K562 (cell line): ENCODE results near the gene CST9L. TPM values are rescaled to one million over a fixed set of nuclear protein-coding genes. Genes with fewer than 3 reads are reported as not detected.

Source experiments
- ATAC-seq: fragments of 200-7000 bp; cut with Tn5 transposase; 3 replicates; pipeline ENCODE4 v1.9.1; 2020; ENCODE audit warnings: moderate library complexity
- BruUV-seq: library from RNA; stranded (reverse); fragments of 400-500 nt; replicated peaks from 2 replicates; lab custom pipeline; 2021; lab: Mats Ljungman, UMichigan
- CTCF ChIA-PET: fragments of 300-600 bp; formaldehyde crosslinking; extraction: SDS; loops from one replicate; lab custom pipeline; 2021; ENCODE audit warnings: low intra/inter-chr PET ratio; lab: Yijun Ruan, JAX
- POLR2A ChIA-PET: fragments of 300-600, 350-650 bp; sonication (Branson Sonifier 250); formaldehyde crosslinking; extraction: SDS; loops from one replicate; lab custom pipeline; 2021; ENCODE audit warnings: antibody characterized with exemption, inconsistent platforms; lab: Yijun Ruan, JAX
- DNase-seq, 4 experiments: peaks; one replicate each; pipeline versions ENCODE4 v3.0.0 to v3.0.0-alpha.2; 2011 to 2018; ENCODE audit warnings: low spot score in 3 of 4, mixed read lengths in 3 of 4; ENCODE audit errors: extremely low read depth in 1 of 4
- FAIRE-seq: peaks from 2 replicates; lab custom pipeline; 2011; peaks lifted over from hg19 to GRCh38; lab: Jason Lieb, UNC
- H2AFZ ChIP-seq: 2 replicates; pipeline ENCODE4 v1.6.0; 2011; ENCODE audit warnings: low read depth, low read length, control low read depth, inconsistent platforms
- H3K27ac ChIP-seq: fragments of 200-600 bp; 3 replicates; pipeline ENCODE4 v1.8.0; 2011; ENCODE audit warnings: low read depth, mild to moderate bottlenecking, control low read depth, inconsistent platforms, low read length, moderate library complexity, mixed read lengths; ENCODE audit errors: extremely low read depth
- H3K27me3 ChIP-seq, 2 experiments: fragments of 300-600 bp in 1 of 2; 2 replicates in 1 of 2; 3 replicates in 1 of 2; pipeline versions ENCODE4 v1.6.0 to v1.8.0; 2011; ENCODE audit warnings: inconsistent platforms in 2 of 2, low read length in 2 of 2, mild to moderate bottlenecking in 1 of 2, mixed read lengths in 1 of 2, moderate library complexity in 1 of 2; ENCODE audit not compliant: control insufficient read depth in 2 of 2, insufficient read depth in 2 of 2
- H3K36me3 ChIP-seq: fragments of 300-600 bp; 3 replicates; pipeline ENCODE4 v1.8.0; 2011; ENCODE audit warnings: mild to moderate bottlenecking, low read length, inconsistent platforms; ENCODE audit not compliant: control insufficient read depth, insufficient read depth
- H3K4me1 ChIP-seq, 2 experiments: fragments of 200-600 bp in 1 of 2; replicated peaks in 1 of 2; 2 replicates in 1 of 2; 3 replicates in 1 of 2; pipeline versions ENCODE4 v1.5.1 to v1.8.0; 2011; ENCODE audit warnings: inconsistent platforms in 2 of 2, low read length in 2 of 2, mild to moderate bottlenecking in 1 of 2, mixed read lengths in 1 of 2, moderate library complexity in 1 of 2; ENCODE audit not compliant: control insufficient read depth in 2 of 2, insufficient read depth in 2 of 2
- H3K4me2 ChIP-seq: 2 replicates; pipeline ENCODE4 v1.6.1; 2011; ENCODE audit warnings: low read length, control low read depth, inconsistent platforms, mixed read lengths; ENCODE audit not compliant: insufficient read depth
- H3K4me3 ChIP-seq: fragments of 200-600 bp; sonication (generic), shearing (Covaris generic); 2 replicates; pipeline ENCODE4 v1.5.1; 2016; ENCODE audit warnings: control low read depth, inconsistent platforms
- H3K79me2 ChIP-seq: fragments of 200-600 bp; 3 replicates; pipeline ENCODE4 v1.8.0; 2011; ENCODE audit warnings: low read length, inconsistent platforms; ENCODE audit not compliant: control insufficient read depth, insufficient read depth
- H3K9ac ChIP-seq, 2 experiments: 2 replicates each; pipeline versions ENCODE4 v1.6.0 to v1.6.1; 2011; ENCODE audit warnings: low read depth in 2 of 2, low read length in 2 of 2, control low read depth in 1 of 2, inconsistent platforms in 1 of 2, mild to moderate bottlenecking in 1 of 2, mixed read lengths in 1 of 2; ENCODE audit not compliant: insufficient read depth in 1 of 2
- H3K9me1 ChIP-seq: one replicate; pipeline ENCODE4 v1.6.0; 2011; ENCODE audit warnings: inconsistent platforms, mild to moderate bottlenecking, low read length, moderate library complexity; ENCODE audit not compliant: control insufficient read depth, insufficient read depth
- H3K9me3 ChIP-seq: replicated peaks from 2 replicates; pipeline ENCODE4 v1.5.1; 2011; ENCODE audit warnings: low read depth, low read length, inconsistent platforms; ENCODE audit not compliant: control insufficient read depth, insufficient read depth
- H4K20me1 ChIP-seq: replicated peaks from 2 replicates; pipeline ENCODE4 v1.6.1; 2011; ENCODE audit warnings: low read length, inconsistent platforms, mixed read lengths; ENCODE audit not compliant: control insufficient read depth, insufficient read depth
- ATF3 ChIP-seq, 2 experiments: fragments of 450-650 bp in 1 of 2; sonication (generic) in 1 of 2; formaldehyde crosslinking in 1 of 2; IDR thresholded peaks in 1 of 2; conservative IDR thresholded peaks in 1 of 2; 2 replicates each; pipeline versions ENCODE4 v1.6.1 to v1.8.1; 2016 to 2023; ENCODE audit warnings: mild to moderate bottlenecking in 2 of 2, moderate library complexity in 2 of 2, inconsistent platforms in 1 of 2, missing genetic modification reagents in 1 of 2
- COPS2 ChIP-seq: fragments of 450-650 bp; conservative IDR thresholded peaks from 2 replicates; pipeline ENCODE4 v1.6.1; 2016; ENCODE audit warnings: mild to moderate bottlenecking, moderate library complexity
- E2F4 ChIP-seq: sonication (generic); formaldehyde crosslinking; IDR thresholded peaks from 2 replicates; pipeline ENCODE4 v1.8.0; 2022; ENCODE audit warnings: mild to moderate bottlenecking, low read depth, missing genetic modification reagents
- GATAD2B ChIP-seq: fragments of 450-650 bp; IDR thresholded peaks from 2 replicates; pipeline ENCODE4 v1.6.1; 2017; ENCODE audit warnings: mild to moderate bottlenecking, borderline replicate concordance
- KDM1A ChIP-seq, 2 experiments: fragments of 450-650 bp; IDR thresholded peaks; 2 replicates each; pipeline ENCODE4 v1.6.1; 2016; ENCODE audit warnings: mild to moderate bottlenecking in 2 of 2
- MEF2A ChIP-seq: IDR thresholded peaks from 2 replicates; pipeline ENCODE4 v1.6.1; 2011; ENCODE audit warnings: low read depth, mild to moderate bottlenecking, low read length, moderate library complexity; ENCODE audit not compliant: control insufficient read depth
- SMAD4 ChIP-seq: fragments of 250-450 bp; sonication (Bioruptor Pico); conservative IDR thresholded peaks from 2 replicates; pipeline ENCODE4 v1.8.0; 2021; ENCODE audit warnings: inconsistent platforms, mild to moderate bottlenecking, moderate library complexity
- THAP12 ChIP-seq: fragments of 250-450 bp; sonication (Bioruptor Pico); IDR thresholded peaks from 2 replicates; pipeline ENCODE4 v1.9.0; 2021; ENCODE audit warnings: mild to moderate bottlenecking, inconsistent platforms
- TOE1 ChIP-seq, 2 experiments: fragments of 450-650 bp in 1 of 2; sonication (generic) in 1 of 2; formaldehyde crosslinking in 1 of 2; IDR thresholded peaks; 2 replicates each; pipeline versions ENCODE4 v1.7.1 to v1.8.0; 2016 to 2022; ENCODE audit warnings: borderline replicate concordance in 2 of 2, mild to moderate bottlenecking in 2 of 2, antibody characterized with exemption in 1 of 2, inconsistent platforms in 1 of 2, low read depth in 1 of 2, missing genetic modification reagents in 1 of 2, moderate library complexity in 1 of 2
- TRIM25 ChIP-seq: fragments of 450-650 bp; IDR thresholded peaks from 2 replicates; pipeline ENCODE4 v1.7.0; 2016; ENCODE audit warnings: borderline replicate concordance
- ZBTB5 ChIP-seq: fragments of 450-650 bp; IDR thresholded peaks from 2 replicates; pipeline ENCODE4 v1.6.1; 2017; ENCODE audit warnings: antibody characterized with exemption
- ZNF165 ChIP-seq: fragments of 250-450 bp; sonication (Bioruptor Pico); IDR thresholded peaks from 2 replicates; pipeline ENCODE4 v1.4.0; 2020; ENCODE audit warnings: borderline replicate concordance
- ZNF274 ChIP-seq: IDR thresholded peaks from 2 replicates; pipeline ENCODE4 v1.6.1; 2011; ENCODE audit warnings: low read depth, mild to moderate bottlenecking, low read length, moderate library complexity, borderline replicate concordance
- ZNF551 ChIP-seq: fragments of 250-450 bp; sonication (Bioruptor Pico); IDR thresholded peaks from 2 replicates; pipeline ENCODE4 v1.5.0; 2021; ENCODE audit warnings: mild to moderate bottlenecking, moderate library complexity
- WGBS: fragments of 100-300 bp; shearing (Covaris generic); methylation state at CpG from one replicate; pipeline ENCODE4 v1.1.6; 2016; ENCODE audit warnings: low coverage, mixed read lengths; ENCODE audit not compliant: insufficient coverage; ENCODE audit errors: missing lambda C conversion rate; 5-methylcytosine and 5-hydroxymethylcytosine counted together
- in situ Hi-C: fragments of 300-500 bp; cut with MboI; formaldehyde crosslinking; loops from 4 replicates; pipeline ENCODE4 v1.15.0; 2018; ENCODE audit warnings: inconsistent platforms, mixed read lengths
- intact Hi-C: fragments of 100-400 bp; cut with micrococcal nuclease; formaldehyde crosslinking; loops from 2 replicates; pipeline ENCODE4 v1.14.2; 2022
- polyA plus RNA-seq, 8 experiments: library from polyadenylated mRNA; depleted of rRNA in 4 of 8; stranded (reverse) in 5 of 8; unstranded in 3 of 8; fragments of >200 nt; fragmentation: Nextera tagmentation in 2 of 8; fragmentation: Illumina TruSeq in 1 of 8; extraction: Ambion mirVana in 2 of 8; extraction: Trizol in 1 of 8; gene quantifications; 2 replicates each; pipeline versions ENCODE4 v1.2.1 to v1.2.3, GENCODE V29; 2011 to 2014; ENCODE audit warnings: inconsistent platforms in 1 of 8, missing spikeins in 1 of 8
- total RNA-seq, 7 experiments: library from RNA; depleted of rRNA in 6 of 7; stranded (reverse); fragments of >200 nt in 6 of 7; fragmentation: Illumina TruSeq in 2 of 7; extraction: Trizol in 2 of 7; gene quantifications; 2 replicates each; pipeline versions ENCODE4 v1.2.1 to v1.2.3, GENCODE V29; 2011 to 2021; ENCODE audit warnings: low replicate concordance in 1 of 7

Gene CST9L
- total and polyA plus RNA-seq, 9 of the 15 experiments (the other 6 are each of a cell fraction or from before 2014, with no cell fraction given): not detected

- no peak for FAIRE-seq
- H3K4me2 ChIP-seq: no peak overlapping the region
- in situ Hi-C loops: no loop called here
- BruUV-seq: no TSS peak
- no peak overlapping the region for H3K4me3 ChIP-seq
- ATAC-seq: no peak
- no peaks in the 10 kb centered on the region for H3K9me3 ChIP-seq
- no peaks in the 10 kb centered on the region for H3K79me2 ChIP-seq
- H3K27ac ChIP-seq: no peak overlapping the region
- H3K9ac ChIP-seq: no peak overlapping the region
- no peak for DNase-seq
- intact Hi-C loops: no loop called here
- no peaks in the 10 kb centered on the region for H3K9me1 ChIP-seq
- CTCF ChIA-PET: no interaction called here
- H2AFZ ChIP-seq: no peak overlapping the region
- no peaks in the 10 kb centered on the region for H3K4me1 ChIP-seq
- no peaks in the 10 kb centered on the region; a peak in 1 of 5 replicates for H3K27me3 ChIP-seq
- no peaks in the 10 kb centered on the region for H3K36me3 ChIP-seq
- POLR2A ChIA-PET: no interaction called here
- no peaks in the 10 kb centered on the region for H4K20me1 ChIP-seq
- 0% methylated on average over 1 of the region's 1 CpG for WGBS
- TF ChIP-seq ZNF165 (CRISPR knock-in tag) (no peak), TOE1 (IDR thresholded peaks at IDR 0.05; ENCODE audit: borderline replicate concordance) (no peak), TOE1 (CRISPR knock-in tag; IDR thresholded peaks at IDR 0.05; ENCODE audit: borderline replicate concordance, low read depth) (no peak), ZBTB5 (no peak), COPS2 (no peak), ZNF551 (no peak), E2F4 (CRISPR knock-in tag) (no peak), ATF3 (IDR thresholded peaks at IDR 0.05) (no peak), ATF3 (CRISPR knock-in tag; conservative IDR thresholded peaks at IDR 0.05) (no peak), ZNF274 (no peak), GATAD2B (no peak), TRIM25 (no peak), MEF2A (no peak), KDM1A (IDR thresholded peaks at IDR 0.05) (no peak), THAP12 (no peak), SMAD4 (CRISPR knock-in tag) (no peak)
Observed at GRCh38 chr20:23526850-23527249, 41.4 kb downstream of the CST9L start.
